ENCODE results near the gene ZNF850. TPM values are rescaled to one million over a fixed set of nuclear protein-coding genes. Genes with fewer than 3 reads are reported as not detected.

ZNF850 gene
- total and polyA plus RNA-seq, 2 of the 13 experiments (the other 11 are each of a cell fraction or from before 2014, with no cell fraction given): 0.78 to 6.6 TPM

DNA sequence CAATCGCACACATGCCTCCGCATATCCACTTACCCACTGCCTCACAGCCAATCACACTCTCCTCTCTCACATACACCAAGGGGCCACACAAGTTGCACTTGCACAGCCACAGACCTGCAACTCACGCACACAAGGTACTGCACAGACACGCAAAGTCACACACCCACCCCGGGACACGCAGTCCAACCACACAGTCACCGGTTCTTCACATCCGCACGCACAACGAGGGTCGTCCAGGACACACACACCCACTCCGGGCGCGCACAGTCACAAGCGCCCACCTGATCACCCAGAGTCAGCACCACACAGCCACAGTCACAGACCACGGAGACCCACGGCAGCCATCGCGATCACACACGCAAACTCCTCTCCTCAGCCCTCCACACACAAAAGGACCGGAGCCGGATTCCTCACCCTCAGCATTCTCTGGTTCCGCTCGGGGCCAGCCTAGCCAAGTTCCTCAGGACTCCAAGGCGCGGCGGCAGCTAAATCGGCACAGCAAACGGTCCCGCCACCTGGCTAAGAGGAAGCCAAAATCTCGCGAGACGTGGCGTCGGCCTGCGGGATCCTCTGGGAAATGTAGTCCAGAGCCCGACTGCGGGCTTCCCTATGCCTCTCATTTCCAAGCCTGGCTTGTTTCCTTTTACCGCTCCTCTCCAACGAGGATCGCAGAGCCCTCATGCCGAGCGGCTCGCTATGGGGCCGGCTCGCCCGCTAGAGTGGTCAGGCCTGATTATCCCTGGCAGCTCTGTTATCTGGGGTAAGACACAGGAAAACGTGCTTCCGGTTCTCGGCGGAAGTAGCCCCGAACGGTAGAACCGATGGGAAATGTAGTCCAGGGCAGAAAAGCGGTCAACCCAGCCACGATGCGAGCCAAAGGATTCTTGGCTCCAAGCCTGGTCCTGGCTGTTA is at the start of gene ZNF850 (continued):
- TF ChIP-seq, protein P1, sequence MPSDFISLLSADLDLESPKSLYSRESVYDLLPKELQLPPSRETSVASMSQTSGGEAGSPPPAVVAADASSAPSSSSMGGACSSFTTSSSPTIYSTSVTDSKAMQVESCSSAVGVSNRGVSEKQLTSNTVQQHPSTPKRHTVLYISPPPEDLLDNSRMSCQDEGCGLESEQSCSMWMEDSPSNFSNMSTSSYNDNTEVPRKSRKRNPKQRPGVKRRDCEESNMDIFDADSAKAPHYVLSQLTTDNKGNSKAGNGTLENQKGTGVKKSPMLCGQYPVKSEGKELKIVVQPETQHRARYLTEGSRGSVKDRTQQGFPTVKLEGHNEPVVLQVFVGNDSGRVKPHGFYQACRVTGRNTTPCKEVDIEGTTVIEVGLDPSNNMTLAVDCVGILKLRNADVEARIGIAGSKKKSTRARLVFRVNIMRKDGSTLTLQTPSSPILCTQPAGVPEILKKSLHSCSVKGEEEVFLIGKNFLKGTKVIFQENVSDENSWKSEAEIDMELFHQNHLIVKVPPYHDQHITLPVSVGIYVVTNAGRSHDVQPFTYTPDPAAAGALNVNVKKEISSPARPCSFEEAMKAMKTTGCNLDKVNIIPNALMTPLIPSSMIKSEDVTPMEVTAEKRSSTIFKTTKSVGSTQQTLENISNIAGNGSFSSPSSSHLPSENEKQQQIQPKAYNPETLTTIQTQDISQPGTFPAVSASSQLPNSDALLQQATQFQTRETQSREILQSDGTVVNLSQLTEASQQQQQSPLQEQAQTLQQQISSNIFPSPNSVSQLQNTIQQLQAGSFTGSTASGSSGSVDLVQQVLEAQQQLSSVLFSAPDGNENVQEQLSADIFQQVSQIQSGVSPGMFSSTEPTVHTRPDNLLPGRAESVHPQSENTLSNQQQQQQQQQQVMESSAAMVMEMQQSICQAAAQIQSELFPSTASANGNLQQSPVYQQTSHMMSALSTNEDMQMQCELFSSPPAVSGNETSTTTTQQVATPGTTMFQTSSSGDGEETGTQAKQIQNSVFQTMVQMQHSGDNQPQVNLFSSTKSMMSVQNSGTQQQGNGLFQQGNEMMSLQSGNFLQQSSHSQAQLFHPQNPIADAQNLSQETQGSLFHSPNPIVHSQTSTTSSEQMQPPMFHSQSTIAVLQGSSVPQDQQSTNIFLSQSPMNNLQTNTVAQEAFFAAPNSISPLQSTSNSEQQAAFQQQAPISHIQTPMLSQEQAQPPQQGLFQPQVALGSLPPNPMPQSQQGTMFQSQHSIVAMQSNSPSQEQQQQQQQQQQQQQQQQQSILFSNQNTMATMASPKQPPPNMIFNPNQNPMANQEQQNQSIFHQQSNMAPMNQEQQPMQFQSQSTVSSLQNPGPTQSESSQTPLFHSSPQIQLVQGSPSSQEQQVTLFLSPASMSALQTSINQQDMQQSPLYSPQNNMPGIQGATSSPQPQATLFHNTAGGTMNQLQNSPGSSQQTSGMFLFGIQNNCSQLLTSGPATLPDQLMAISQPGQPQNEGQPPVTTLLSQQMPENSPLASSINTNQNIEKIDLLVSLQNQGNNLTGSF (CRISPR knock-in tag; IDR thresholded peaks at IDR 0.05): 0 out of 2 replicates have a peak, but pooled peaks have one; percentile 38
- TF ChIP-seq HCFC1 (IDR thresholded peaks at IDR 0.05; ENCODE audit: low read depth, low read length) (peak; percentile 85), MIER3 (CRISPR knock-in tag; IDR thresholded peaks at IDR 0.05; ENCODE audit: borderline replicate concordance) (no peak), ZNF20 (CRISPR knock-in tag; IDR thresholded peaks at IDR 0.05) (no peak), THAP11 (CRISPR knock-in tag; IDR thresholded peaks at IDR 0.05) (peak; percentile 98), GATAD1 (CRISPR knock-in tag; IDR thresholded peaks at IDR 0.05) (peak; percentile 77), ZNF788 (CRISPR knock-in tag; IDR thresholded peaks at IDR 0.05; ENCODE audit: borderline replicate concordance) (no peak), TCF7 (IDR thresholded peaks at IDR 0.05; ENCODE audit: low read depth) (no peak), ZMAT3 (CRISPR knock-in tag; conservative IDR thresholded peaks at IDR 0.05) (no peak), ZNF776 (CRISPR knock-in tag; IDR thresholded peaks at IDR 0.05) (0 out of 2 replicates have a peak, but pooled peaks have one; percentile 70), ATF7-NPFF (CRISPR knock-in tag; IDR thresholded peaks at IDR 0.05; ENCODE audit: low read depth) (peak; percentile 49; the same call in 1 of the 2 replicates), ARHGAP35 (CRISPR knock-in tag; IDR thresholded peaks at IDR 0.05; ENCODE audit: borderline replicate concordance) (no peak), ZNF598 (CRISPR knock-in tag; IDR thresholded peaks at IDR 0.05; ENCODE audit: borderline replicate concordance) (0 out of 2 replicates have a peak, but pooled peaks have one; percentile 70), NFATC3 (CRISPR knock-in tag; IDR thresholded peaks at IDR 0.05) (no peak), SP1 (IDR thresholded peaks at IDR 0.05) (no peak), SP1 (CRISPR knock-in tag; IDR thresholded peaks at IDR 0.05) (peak; percentile 50; the same call in 1 of the 2 replicates), ZNF878 (CRISPR knock-in tag; IDR thresholded peaks at IDR 0.05) (no peak), ZNF264 (CRISPR knock-in tag; IDR thresholded peaks at IDR 0.05) (no peak), KLF16 (CRISPR knock-in tag; IDR thresholded peaks at IDR 0.05) (peak in 1 of 2 experiments; percentile 62; a peak in 1 of 4 replicates), CAMTA2 (CRISPR knock-in tag; IDR thresholded peaks at IDR 0.05; ENCODE audit: borderline replicate concordance) (0 out of 2 replicates have a peak, but pooled peaks have one; percentile 22), ARNT2 (CRISPR knock-in tag; IDR thresholded peaks at IDR 0.05; ENCODE audit: low read depth) (peak; percentile 93; the same call in 1 of the 2 replicates), KAT8 (CRISPR knock-in tag; IDR thresholded peaks at IDR 0.05) (peak; percentile 76)
- TF ChIP-seq, protein P2, sequence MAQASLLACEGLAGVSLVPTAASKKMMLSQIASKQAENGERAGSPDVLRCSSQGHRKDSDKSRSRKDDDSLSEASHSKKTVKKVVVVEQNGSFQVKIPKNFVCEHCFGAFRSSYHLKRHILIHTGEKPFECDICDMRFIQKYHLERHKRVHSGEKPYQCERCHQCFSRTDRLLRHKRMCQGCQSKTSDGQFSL (CRISPR knock-in tag; IDR thresholded peaks at IDR 0.05): no peak
- TF ChIP-seq, protein P3, sequence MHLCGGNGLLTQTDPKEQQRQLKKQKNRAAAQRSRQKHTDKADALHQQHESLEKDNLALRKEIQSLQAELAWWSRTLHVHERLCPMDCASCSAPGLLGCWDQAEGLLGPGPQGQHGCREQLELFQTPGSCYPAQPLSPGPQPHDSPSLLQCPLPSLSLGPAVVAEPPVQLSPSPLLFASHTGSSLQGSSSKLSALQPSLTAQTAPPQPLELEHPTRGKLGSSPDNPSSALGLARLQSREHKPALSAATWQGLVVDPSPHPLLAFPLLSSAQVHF (CRISPR knock-in tag; IDR thresholded peaks at IDR 0.05): 0 out of 2 replicates have a peak, but pooled peaks have one; percentile 28
